Mucosa of descending colon (tissue), 3 donors: ENCODE measurements around the gene RPS18. TPM values are rescaled to one million over a fixed set of nuclear protein-coding genes. Genes with fewer than 3 reads are reported as not detected.
A peak's percentile ranks its signal among the peaks of the same experiment; 100 is the strongest.
"Not testable (repeated sequence)": the region's sequence is repeated elsewhere in the genome, so short reads cannot be mapped to it uniquely, and the experiment has no call there.

Experiments
- ATAC-seq: fragments of 200-7000 bp; cut with Tn5 transposase; one replicate; pipeline ENCODE4 v1.9.1; 2020; ENCODE audit warnings: mild to moderate bottlenecking, moderate library complexity
- DNase-seq, 3 donors: peaks; one replicate each; pipeline ENCODE4 v3.0.0-alpha.2; 2020
- H3K36me3 ChIP-seq: fragments of 200-600 bp; one replicate; pipeline ENCODE4 v1.8.0; 2021; ENCODE audit warnings: low read depth, mild to moderate bottlenecking
- H3K4me1 ChIP-seq: fragments of 200-600 bp; one replicate; pipeline ENCODE4 v1.8.0; 2021; ENCODE audit warnings: low read depth, mild to moderate bottlenecking
- H3K4me3 ChIP-seq: fragments of 200-600 bp; one replicate; pipeline ENCODE4 v1.8.0; 2021; ENCODE audit warnings: mild to moderate bottlenecking
- H3K9me3 ChIP-seq: fragments of 200-600 bp; one replicate; pipeline ENCODE4 v1.8.0; 2021; ENCODE audit warnings: mild to moderate bottlenecking
- CTCF ChIP-seq: fragments of 200-600 bp; IDR thresholded peaks from one replicate; pipeline ENCODE4 v1.8.0; 2022; ENCODE audit warnings: antibody characterized with exemption, mild to moderate bottlenecking
- intact Hi-C, 2 donors: fragments of 100-400 bp; cut with DNase I in 1 of 2; cut with micrococcal nuclease in 1 of 2; formaldehyde crosslinking; loops; one replicate each; pipeline versions ENCODE4 v1.11.0 to v1.11.1; 2022; cut with DNase I, micrococcal nuclease
- total RNA-seq, 3 donors: library from RNA; stranded (reverse); fragmentation: NEBNext Ultra II Directional in 2 of 3; extraction: Animal tissue kit (Norgen Biotek cat#: 25700) in 2 of 3; gene quantifications; one replicate each; pipeline versions ENCODE4 v1.2.1 to v1.2.4, GENCODE V29; 2021 to 2023
- donor health status: DM: no; HTN: no; CAD: no; lungs with moderate emphysema.
- donor health status: DM: no; HTN: no; CAD: no.
- donor health status: DM: no; HTN: yes; CAD: no.

Gene RPS18
- total RNA-seq, 3 donors from 2014 or later = 1,579 to 1,936 (median 1,680) TPM

GRCh38 chr6:33273129-33273923 is 1.5 kb downstream of the RPS18 start:
- no peak for TF ChIP-seq CTCF
- H3K4me1 ChIP-seq = peaks cover 53% of the 10 kb centered on the region
- no peaks in the 10 kb centered on the region for H3K9me3 ChIP-seq
- no peaks in the 10 kb centered on the region for H3K36me3 ChIP-seq
- intact Hi-C loops = no loop called here
- ATAC-seq (no peak), DNase-seq (no peak)
- H3K4me3 ChIP-seq = no peak overlapping the region

DNA sequence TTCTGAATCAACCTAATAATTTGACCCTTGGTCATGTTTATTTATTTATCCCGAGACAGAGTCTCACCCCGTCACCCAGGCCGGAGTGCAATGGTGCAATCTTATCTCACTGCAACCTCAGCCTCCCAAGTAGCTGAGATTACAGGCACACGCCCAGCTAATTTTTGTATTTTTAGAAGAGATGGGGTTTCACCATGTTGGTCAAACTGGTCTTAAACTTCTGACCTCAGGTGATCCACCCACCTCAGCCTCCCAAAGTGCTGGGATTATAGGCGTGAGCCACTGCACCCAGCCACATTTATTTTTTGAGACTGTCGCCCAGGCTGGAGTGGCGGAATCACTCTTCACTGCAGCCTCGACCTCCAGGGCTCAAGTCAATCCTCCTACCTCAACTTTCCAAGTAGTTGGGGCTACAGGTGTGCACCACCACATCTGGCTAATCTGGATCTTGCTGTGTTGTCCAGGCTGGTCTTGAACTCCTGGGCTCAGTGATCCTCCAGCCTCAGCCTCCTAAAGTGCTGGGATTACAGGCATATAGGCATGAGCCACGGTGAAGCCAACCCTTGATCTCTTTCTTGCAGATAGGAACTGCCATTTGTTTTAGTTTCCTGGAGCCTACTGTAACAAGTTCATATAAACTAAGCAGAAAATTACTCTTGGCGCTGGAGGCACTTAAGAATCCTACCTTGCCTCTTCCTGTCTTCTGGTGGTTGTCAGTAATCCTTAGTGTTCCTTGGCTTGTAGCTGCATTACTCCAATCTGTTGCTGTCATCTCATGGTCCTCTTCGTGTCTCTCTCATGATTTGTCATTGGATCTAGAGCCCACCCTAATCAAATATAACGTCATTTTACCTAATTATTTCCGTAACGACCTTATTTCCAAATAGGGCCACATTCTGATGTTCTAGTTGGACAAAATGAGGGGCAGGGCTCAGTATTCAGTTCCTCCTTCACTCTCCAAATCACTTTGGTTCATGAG is 2.3 kb downstream of the RPS18 start:
- H3K36me3 ChIP-seq = no peaks in the 10 kb centered on the region
- intact Hi-C loops = no loop called here
- peaks cover 53% of the 10 kb centered on the region for H3K4me1 ChIP-seq
- no peak overlapping the region for H3K4me3 ChIP-seq
- H3K9me3 ChIP-seq = no peaks in the 10 kb centered on the region
- TF ChIP-seq CTCF = no peak
- no peak for DNase-seq
- no peak for ATAC-seq

GRCh38 chr6:33275795-33276580 is 4.1 kb downstream of the RPS18 start:
- H3K36me3 ChIP-seq, ATAC-seq, H3K4me3 ChIP-seq, DNase-seq, H3K9me3 ChIP-seq, intact Hi-C loops: not testable (repeated sequence)
- H3K4me1 ChIP-seq = peaks cover 47% of the 10 kb centered on the region

- H3K4me1 ChIP-seq = peaks cover 47% of the 10 kb centered on the region
- no peaks in the 10 kb centered on the region for H3K36me3 ChIP-seq
- ATAC-seq = no peak
- intact Hi-C loops = no loop called here
- DNase-seq = no peak
- TF ChIP-seq CTCF = no peak
- H3K9me3 ChIP-seq = no peaks in the 10 kb centered on the region
- H3K4me3 ChIP-seq = no peak overlapping the region
These were observed 4.6 kb downstream of the RPS18 start for GRCh38 chr6:33276581-33276863.

DNA sequence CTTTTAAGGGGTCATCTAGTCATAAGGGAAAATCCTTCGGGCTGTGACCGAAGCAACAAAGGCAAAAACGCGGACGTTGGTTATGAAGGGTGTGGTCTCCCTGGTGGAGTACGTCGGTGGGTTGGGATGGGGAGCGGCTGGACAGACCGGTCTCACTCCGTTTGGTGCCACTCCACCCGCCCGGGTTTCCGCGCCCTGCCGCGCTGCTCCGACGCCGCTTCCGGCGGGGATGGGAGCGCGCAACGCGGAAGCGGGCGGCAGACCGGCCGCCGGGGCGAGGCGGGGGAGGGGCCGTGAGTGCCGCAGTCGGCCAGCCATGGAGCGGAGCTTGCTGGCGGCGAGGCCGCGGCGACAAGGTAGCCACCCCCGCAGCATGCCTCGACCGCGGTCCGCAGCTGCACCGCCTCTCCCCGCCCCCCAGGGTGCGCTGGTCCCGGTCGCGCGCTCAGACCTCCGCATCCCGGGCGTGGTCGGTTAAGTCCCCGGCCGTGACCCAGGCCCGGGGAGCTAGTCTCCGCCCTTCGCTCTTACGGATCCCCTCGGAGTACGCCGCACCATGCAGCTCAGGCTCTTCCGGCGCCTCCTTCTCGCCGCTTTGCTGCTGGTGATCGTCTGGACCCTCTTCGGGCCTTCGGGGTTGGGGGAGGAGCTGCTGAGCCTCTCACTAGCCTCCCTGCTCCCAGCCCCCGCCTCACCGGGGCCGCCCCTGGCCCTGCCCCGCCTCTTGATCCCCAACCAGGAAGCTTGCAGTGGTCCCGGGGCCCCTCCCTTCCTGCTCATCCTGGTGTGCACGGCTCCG is 5.2 kb downstream of the RPS18 start, which contains the start of gene B3GALT4:
Gene B3GALT4 (plus strand): TSS at position 260 of the 799 bp plus-strand sequence. CDS start 297 bp downstream, at position 557.
- peak within 1 kb of the TSS; percentile 83 for H3K4me3 ChIP-seq
- no peaks in the 10 kb centered on the region for H3K36me3 ChIP-seq
- DNase-seq (peak; percentile 90 to 95 (median 93)), ATAC-seq (peak; percentile 86)
- intact Hi-C loops = no loop called here
- no peaks in the 10 kb centered on the region for H3K9me3 ChIP-seq
- TF ChIP-seq CTCF = peak; percentile 21
- peaks cover 47% of the 10 kb centered on the region for H3K4me1 ChIP-seq
